ENCODE data around the gene DIDO1.

The DIDO1 gene

GRCh38 chr20:62941792-62942191, 15.5 kb upstream of the DIDO1 start:
- TF ChIP-seq CTCF (IDR thresholded peaks at IDR 0.05): no peak

GRCh38 chr20:62940875-62941274, 14.6 kb upstream of the DIDO1 start:
- no peak for TF ChIP-seq CTCF (IDR thresholded peaks at IDR 0.05)

- TF ChIP-seq CTCF (IDR thresholded peaks at IDR 0.05): no peak
Measured at GRCh38 chr20:62938105-62938888, 12.0 kb upstream of the DIDO1 start, which contains the start of gene GID8. Gene GID8 (plus strand): TSS chr20:62938147. CDS start chr20:62941503, 3,356 bp downstream.

GRCh38 chr20:62937268-62938104, 11.2 kb upstream of the DIDO1 start:
- no peak for TF ChIP-seq CTCF (IDR thresholded peaks at IDR 0.05)

- TF ChIP-seq CTCF (IDR thresholded peaks at IDR 0.05): no peak
Measured at GRCh38 chr20:62935968-62936585, 9.8 kb upstream of the DIDO1 start.

- TF ChIP-seq CTCF (IDR thresholded peaks at IDR 0.05): no peak
Measured at GRCh38 chr20:62935204-62935967, 9.1 kb upstream of the DIDO1 start.

GRCh38 chr20:62933966-62934365, 7.7 kb upstream of the DIDO1 start:
- no peak for TF ChIP-seq CTCF (IDR thresholded peaks at IDR 0.05)

Measured in LNCAP (cell line).